ENCODE measurements around the gene HDAC4.
A peak's percentile ranks its signal among the peaks of the same experiment; 100 is the strongest.

The HDAC4 gene

DNA sequence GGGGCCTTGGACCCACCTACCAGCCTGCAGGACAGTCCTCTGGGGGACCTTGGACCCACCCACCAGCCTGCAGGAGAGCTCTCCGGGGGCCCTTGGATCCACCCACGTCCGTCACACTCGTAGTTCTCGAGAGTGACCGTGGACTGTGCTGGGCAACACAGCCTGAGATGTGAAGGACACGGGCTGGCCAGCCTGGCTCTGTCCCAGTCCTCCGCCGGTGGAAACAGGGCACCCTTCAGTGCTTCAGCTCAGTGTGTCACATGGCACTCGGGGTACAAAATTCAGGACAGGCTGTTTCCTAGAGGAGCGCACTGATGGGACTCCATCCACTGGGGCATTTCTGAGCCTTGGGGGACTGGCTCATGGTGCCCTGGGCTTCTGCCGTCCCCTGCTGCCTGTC is 341.0 kb downstream of the HDAC4 start:
- DNase-seq (ENCODE audit: low spot score) = no peak
- peaks cover 15% of the 10 kb centered on the region for H3K36me3 Mint-ChIP-seq (ENCODE audit: low read depth)

GRCh38 chr2:239058766-239059165 is 342.1 kb downstream of the HDAC4 start:
- Mint-ChIP-seq H3K36me3 (ENCODE audit: low read depth) (peaks cover 15% of the 10 kb centered on the region), H3K9me3 (no peaks in the 10 kb centered on the region), H3K4me3 (no peak overlapping the region), H3K27me3 (ENCODE audit: low read depth) (no peaks in the 10 kb centered on the region), H3K4me1 (ENCODE audit: low read depth) (no peaks in the 10 kb centered on the region), H3K27ac (no peak overlapping the region)
- DNase-seq (ENCODE audit: low spot score) = no peak

More for the DNA sequence above, 341.0 kb downstream of the HDAC4 start:
- Mint-ChIP-seq H3K4me3 (no peak overlapping the region), H3K27me3 (ENCODE audit: low read depth) (no peaks in the 10 kb centered on the region), H3K9me3 (no peaks in the 10 kb centered on the region), H3K4me1 (ENCODE audit: low read depth) (no peaks in the 10 kb centered on the region), H3K27ac (no peak overlapping the region)

DNA sequence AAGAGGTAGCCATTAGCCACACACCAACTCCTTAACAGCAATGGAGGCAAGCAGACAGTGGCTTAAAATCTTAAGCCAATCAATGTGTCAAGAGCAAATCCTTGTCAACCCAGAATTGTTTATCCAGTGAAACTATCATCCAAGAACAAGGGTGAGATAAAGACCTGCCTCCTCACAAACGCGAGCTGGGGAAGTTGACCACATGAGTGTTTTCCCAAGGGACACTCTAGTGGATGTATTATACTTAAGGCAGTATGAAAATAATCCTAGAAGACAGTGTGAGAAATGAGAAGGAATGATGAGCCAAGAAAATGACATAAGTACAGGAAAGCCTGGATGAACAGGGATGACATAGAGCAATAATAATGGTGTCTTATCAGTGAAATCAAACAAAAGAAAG is 343.3 kb downstream of the HDAC4 start:
- no peak for DNase-seq (ENCODE audit: low spot score)
- no peak overlapping the region for H3K4me3 Mint-ChIP-seq
- no peaks in the 10 kb centered on the region for H3K27me3 Mint-ChIP-seq (ENCODE audit: low read depth)
- H3K36me3 Mint-ChIP-seq (ENCODE audit: low read depth) = peaks cover 23% of the 10 kb centered on the region
- no peaks in the 10 kb centered on the region for H3K4me1 Mint-ChIP-seq (ENCODE audit: low read depth)
- no peaks in the 10 kb centered on the region for H3K9me3 Mint-ChIP-seq
- no peak overlapping the region for H3K27ac Mint-ChIP-seq

DNA sequence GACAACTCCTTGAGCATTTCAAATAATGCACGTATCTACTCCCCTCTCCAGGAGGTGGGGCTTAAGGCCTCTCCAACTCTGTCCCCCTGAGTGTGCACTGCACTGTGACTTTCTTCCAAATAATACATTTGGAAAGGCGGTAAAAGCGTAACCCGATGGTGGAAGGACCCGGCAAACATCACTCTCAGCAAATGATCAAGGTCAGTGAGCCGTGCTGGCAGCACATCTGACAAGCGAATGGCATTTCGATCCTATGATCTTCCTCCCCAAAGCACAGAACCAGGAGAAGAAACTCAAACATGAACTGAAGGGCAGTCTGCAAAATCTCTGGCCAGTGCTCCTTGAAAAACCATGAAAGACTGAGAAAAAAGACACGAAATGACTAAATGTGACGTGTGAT is 344.2 kb downstream of the HDAC4 start:
- no peak overlapping the region for H3K27ac Mint-ChIP-seq
- H3K36me3 Mint-ChIP-seq (ENCODE audit: low read depth) = peaks cover 25% of the 10 kb centered on the region
- H3K4me1 Mint-ChIP-seq (ENCODE audit: low read depth) = no peaks in the 10 kb centered on the region
- H3K27me3 Mint-ChIP-seq (ENCODE audit: low read depth) = no peaks in the 10 kb centered on the region
- H3K9me3 Mint-ChIP-seq = no peaks in the 10 kb centered on the region
- DNase-seq (ENCODE audit: low spot score) = no peak
- H3K4me3 Mint-ChIP-seq = no peak overlapping the region

DNA sequence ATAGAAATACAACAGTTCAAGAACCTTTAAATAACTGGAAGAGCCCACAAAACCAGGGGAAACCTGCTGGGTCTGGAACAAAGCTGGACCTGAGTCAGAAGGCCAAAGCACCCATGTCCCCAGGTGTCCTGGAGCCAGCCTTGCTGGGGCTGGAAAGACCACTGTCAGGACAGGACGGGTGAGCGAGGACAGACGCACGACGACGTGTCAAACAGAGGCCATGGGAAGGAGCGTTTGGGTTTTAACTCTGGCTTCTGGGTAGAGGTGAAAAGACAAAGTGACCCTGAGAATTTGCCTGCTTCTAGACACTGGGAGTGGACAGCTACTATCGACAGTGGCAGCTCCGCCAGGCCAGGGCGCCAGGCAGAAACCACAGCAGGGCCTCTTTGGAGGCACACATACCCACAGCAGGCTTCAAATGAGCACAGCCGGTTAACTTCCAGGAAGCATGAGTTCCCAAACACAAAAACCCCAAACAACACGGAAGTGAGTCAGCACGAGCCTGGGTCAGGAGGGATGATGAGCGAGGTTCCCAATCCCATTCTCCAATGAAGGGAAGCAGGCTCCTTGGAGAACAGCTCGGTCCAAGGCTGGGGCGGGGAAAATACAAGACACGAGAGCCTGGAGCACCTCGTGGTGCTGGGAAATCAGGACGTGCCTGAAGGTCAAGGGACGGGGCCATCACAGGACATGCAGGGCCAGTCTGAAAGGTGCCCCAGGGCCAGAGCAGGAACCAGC is 344.9 kb downstream of the HDAC4 start:
- Mint-ChIP-seq H3K9me3 (no peaks in the 10 kb centered on the region), H3K36me3 (ENCODE audit: low read depth) (peaks cover 20% of the 10 kb centered on the region), H3K27me3 (ENCODE audit: low read depth) (no peaks in the 10 kb centered on the region), H3K27ac (no peak overlapping the region), H3K4me3 (no peak overlapping the region), H3K4me1 (ENCODE audit: low read depth) (no peaks in the 10 kb centered on the region)
- no peak for DNase-seq (ENCODE audit: low spot score)

- H3K4me3 Mint-ChIP-seq = no peak overlapping the region
- H3K4me1 Mint-ChIP-seq (ENCODE audit: low read depth) = no peaks in the 10 kb centered on the region
- H3K36me3 Mint-ChIP-seq (ENCODE audit: low read depth) = peaks cover 17% of the 10 kb centered on the region
These were observed 345.9 kb downstream of the HDAC4 start for GRCh38 chr2:239054921-239055320.

DNA sequence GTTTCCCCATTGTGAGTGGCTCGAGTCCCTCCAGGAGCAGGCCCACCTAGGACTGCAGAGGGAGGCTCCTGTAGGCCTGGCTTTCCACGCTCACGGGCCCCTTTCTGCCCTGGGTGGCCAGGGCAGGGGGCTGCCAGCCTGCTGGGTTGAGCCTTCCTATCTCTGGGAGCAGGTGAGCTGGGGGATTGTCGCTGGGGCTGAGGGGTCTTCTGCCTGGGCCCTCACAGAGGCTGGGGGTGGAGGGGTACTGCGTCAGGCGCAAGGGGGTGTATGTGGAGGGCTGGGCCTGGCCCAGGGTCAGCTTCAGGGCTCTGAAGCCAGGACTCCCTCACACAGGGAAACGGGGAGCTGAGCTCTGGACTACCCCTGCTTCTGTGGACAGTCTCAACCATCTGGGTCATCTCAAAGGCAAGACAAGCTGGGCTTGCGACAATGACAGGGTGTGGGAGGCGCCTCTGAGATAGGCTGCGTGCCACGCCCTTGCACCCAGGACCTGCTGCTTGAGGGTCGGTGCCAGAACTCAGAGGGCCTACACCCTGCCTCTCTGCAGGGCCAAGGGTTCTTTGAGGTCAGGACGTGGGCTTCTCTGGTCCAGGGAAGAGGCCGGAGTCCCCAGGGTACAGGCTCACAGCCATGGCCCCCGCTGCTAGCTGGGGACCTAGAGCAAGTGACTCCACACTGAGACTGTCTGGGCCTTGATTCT is 346.9 kb downstream of the HDAC4 start:
- DNase-seq (ENCODE audit: low spot score) = no peak
- H3K36me3 Mint-ChIP-seq (ENCODE audit: low read depth) = peaks cover 17% of the 10 kb centered on the region
- no peak overlapping the region for H3K4me3 Mint-ChIP-seq
- no peaks in the 10 kb centered on the region for H3K4me1 Mint-ChIP-seq (ENCODE audit: low read depth)
- H3K27ac Mint-ChIP-seq = no peak overlapping the region
- H3K27me3 Mint-ChIP-seq (ENCODE audit: low read depth) = no peaks in the 10 kb centered on the region
- H3K9me3 Mint-ChIP-seq = no peaks in the 10 kb centered on the region

More at GRCh38 chr2:239054921-239055320, 345.9 kb downstream of the HDAC4 start:
- Mint-ChIP-seq H3K9me3 (no peaks in the 10 kb centered on the region), H3K27ac (peak overlapping the region; percentile 61), H3K27me3 (ENCODE audit: low read depth) (no peaks in the 10 kb centered on the region)
- DNase-seq (ENCODE audit: low spot score) = no peak

GRCh38 chr2:239052798-239053665 is 347.8 kb downstream of the HDAC4 start:
- no peak overlapping the region for H3K27ac Mint-ChIP-seq
- H3K36me3 Mint-ChIP-seq (ENCODE audit: low read depth) = peaks cover 17% of the 10 kb centered on the region
- H3K4me3 Mint-ChIP-seq = no peak overlapping the region

DNA sequence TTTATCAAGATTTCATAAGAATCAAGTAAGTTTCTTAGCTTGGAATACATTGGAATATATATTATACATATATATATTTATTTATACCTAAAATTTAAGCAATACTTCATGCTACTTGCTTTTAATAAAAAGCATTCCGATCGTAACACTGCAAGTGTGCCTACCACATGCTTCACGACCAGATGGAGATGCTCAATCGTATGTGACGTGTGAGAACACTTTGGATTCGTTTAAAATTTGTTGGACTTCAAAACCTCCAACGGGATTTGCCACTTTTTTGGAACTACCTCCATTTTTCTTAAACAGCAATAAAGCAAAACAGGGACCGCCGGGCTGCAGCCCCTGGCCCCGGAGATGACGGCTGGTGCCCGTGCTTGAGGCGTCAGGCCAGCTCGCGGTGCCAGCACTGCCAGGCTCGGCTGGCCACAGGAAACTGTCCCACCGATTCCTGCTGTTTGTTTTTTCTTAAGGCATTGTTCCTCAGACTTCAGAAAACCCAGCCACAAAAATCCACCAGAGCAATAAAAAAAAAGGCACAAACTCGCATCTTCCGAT is 348.9 kb downstream of the HDAC4 start:
- H3K36me3 Mint-ChIP-seq (ENCODE audit: low read depth) = peaks cover 17% of the 10 kb centered on the region
- no peaks in the 10 kb centered on the region for H3K9me3 Mint-ChIP-seq
- DNase-seq (ENCODE audit: low spot score) = no peak
- H3K4me1 Mint-ChIP-seq (ENCODE audit: low read depth) = no peaks in the 10 kb centered on the region
- no peak overlapping the region for H3K4me3 Mint-ChIP-seq
- no peaks in the 10 kb centered on the region for H3K27me3 Mint-ChIP-seq (ENCODE audit: low read depth)
- no peak overlapping the region for H3K27ac Mint-ChIP-seq

More at GRCh38 chr2:239052798-239053665, 347.8 kb downstream of the HDAC4 start:
- Mint-ChIP-seq H3K4me1 (ENCODE audit: low read depth) (no peaks in the 10 kb centered on the region), H3K9me3 (no peaks in the 10 kb centered on the region), H3K27me3 (ENCODE audit: low read depth) (no peaks in the 10 kb centered on the region)
- no peak for DNase-seq (ENCODE audit: low spot score)

DNA sequence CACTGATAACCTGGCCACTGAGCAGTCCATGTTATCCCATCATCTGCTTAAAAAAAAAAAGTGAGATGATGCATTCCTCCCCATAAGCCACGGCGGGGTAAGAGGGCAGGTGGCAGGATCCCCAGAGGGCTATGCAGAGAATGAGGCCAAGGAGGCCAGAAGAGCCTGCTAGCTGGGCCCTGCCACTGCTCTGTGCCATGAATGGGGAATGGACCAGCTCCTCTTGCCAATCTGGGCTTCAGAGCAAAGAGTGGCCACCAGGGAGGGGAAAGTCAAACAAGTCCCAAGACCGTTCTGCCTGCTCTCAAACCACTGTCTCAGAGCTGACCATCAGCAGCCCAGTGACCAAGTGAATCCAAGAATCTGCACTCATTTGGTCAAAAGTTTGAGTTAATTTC is 350.6 kb downstream of the HDAC4 start:
- H3K4me1 Mint-ChIP-seq (ENCODE audit: low read depth) = no peaks in the 10 kb centered on the region
- no peak for DNase-seq (ENCODE audit: low spot score)
- H3K27me3 Mint-ChIP-seq (ENCODE audit: low read depth) = no peaks in the 10 kb centered on the region
- peaks cover 13% of the 10 kb centered on the region for H3K36me3 Mint-ChIP-seq (ENCODE audit: low read depth)
- no peaks in the 10 kb centered on the region for H3K9me3 Mint-ChIP-seq
- H3K27ac Mint-ChIP-seq = no peak overlapping the region
- H3K4me3 Mint-ChIP-seq = no peak overlapping the region

- no peak overlapping the region for H3K4me3 Mint-ChIP-seq
- H3K4me1 Mint-ChIP-seq (ENCODE audit: low read depth) = peaks cover under 1% of the 10 kb centered on the region
- DNase-seq (ENCODE audit: low spot score) = no peak
- H3K27me3 Mint-ChIP-seq (ENCODE audit: low read depth) = no peaks in the 10 kb centered on the region
- H3K27ac Mint-ChIP-seq = no peak overlapping the region
- H3K9me3 Mint-ChIP-seq = no peaks in the 10 kb centered on the region
- H3K36me3 Mint-ChIP-seq (ENCODE audit: low read depth) = peaks cover 10% of the 10 kb centered on the region
These were observed 351.2 kb downstream of the HDAC4 start for GRCh38 chr2:239049421-239050251.

DNA sequence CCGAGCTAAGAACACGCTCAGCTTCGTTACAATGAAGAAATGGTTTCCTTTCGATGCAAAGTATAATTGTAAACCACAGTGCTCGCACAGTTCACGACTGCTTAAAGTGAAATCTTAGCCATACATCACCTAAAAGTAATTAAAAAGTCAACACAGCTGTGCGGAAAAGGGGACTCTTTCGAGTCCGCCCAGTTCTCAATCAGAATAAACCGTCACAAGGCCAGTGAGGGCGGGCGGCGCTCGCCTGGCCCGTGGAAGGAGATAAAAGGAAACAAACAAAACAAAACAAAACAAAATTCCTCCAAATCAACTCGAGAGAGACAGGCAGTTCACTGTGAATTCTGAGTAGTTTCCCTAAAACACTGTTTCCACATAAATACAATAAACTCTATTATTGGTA is 352.1 kb downstream of the HDAC4 start:
- Mint-ChIP-seq H3K27ac (no peak overlapping the region), H3K9me3 (no peaks in the 10 kb centered on the region), H3K4me1 (ENCODE audit: low read depth) (peaks cover 2% of the 10 kb centered on the region), H3K36me3 (ENCODE audit: low read depth) (peaks cover 10% of the 10 kb centered on the region), H3K4me3 (no peak overlapping the region), H3K27me3 (ENCODE audit: low read depth) (no peaks in the 10 kb centered on the region)
- no peak for DNase-seq (ENCODE audit: low spot score)

DNA sequence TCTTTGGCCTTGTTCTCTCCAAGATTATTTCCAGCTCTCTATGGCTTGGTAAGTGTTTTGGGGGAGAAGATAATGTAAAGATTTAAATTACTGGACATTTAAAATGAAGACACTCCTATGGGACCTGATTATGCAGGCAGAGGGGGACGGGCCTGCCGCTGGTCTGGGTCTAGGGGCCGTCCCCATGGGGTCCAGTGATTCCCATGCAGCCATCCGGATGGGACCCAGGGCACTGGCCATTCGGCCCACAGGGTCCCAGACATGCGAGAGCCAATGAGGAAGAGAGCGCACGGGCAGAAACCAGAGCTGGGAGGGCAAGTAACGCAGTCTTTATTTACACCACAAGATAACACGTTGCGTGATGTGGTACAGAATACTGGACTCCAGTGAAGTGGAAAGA is 353.0 kb downstream of the HDAC4 start:
- Mint-ChIP-seq H3K4me3 (no peak overlapping the region), H3K4me1 (ENCODE audit: low read depth) (peaks cover 2% of the 10 kb centered on the region), H3K27me3 (ENCODE audit: low read depth) (no peaks in the 10 kb centered on the region), H3K36me3 (ENCODE audit: low read depth) (peaks cover 6% of the 10 kb centered on the region), H3K9me3 (no peaks in the 10 kb centered on the region), H3K27ac (no peak overlapping the region)
- DNase-seq (ENCODE audit: low spot score) = no peak
